ENCODE measurements around the gene EIPR1. TPM values are rescaled to one million over a fixed set of nuclear protein-coding genes. Genes with fewer than 3 reads are reported as not detected.

Gene EIPR1
- total RNA-seq, 1 experiment from 2014 or later: 22.8 TPM

DNA sequence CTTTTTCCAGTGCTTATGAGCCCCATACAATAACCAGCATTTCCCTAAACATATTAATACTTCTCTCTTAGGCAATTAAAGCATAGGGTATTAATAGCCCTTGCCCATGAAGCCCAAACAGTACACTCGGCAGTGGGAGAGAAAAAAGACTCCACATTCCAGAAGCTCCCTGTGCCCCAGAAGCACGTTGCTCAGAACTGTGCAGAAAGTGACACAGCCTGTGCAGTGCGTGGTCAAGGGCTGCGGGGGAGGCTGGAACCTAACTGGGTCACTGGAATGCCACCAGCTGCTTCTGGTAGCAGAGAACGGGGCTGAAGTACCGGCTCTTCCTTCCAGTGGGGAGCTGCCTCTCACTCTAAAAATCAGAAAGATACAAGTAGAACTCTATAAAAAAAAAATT, 32.7 kb downstream of the EIPR1 start:
- Mint-ChIP-seq H3K27ac (no peak overlapping the region), H3K27me3 (ENCODE audit: low read depth) (no peaks in the 10 kb centered on the region), H3K4me1 (peaks cover 6% of the 10 kb centered on the region; the same call in 1 of the 2 replicates), H3K4me3 (no peak overlapping the region), H3K9me3 (peaks cover 2% of the 10 kb centered on the region; the same call in 1 of the 2 replicates), H3K36me3 (peaks cover 21% of the 10 kb centered on the region)
- ATAC-seq (no peak), DNase-seq (ENCODE audit: low spot score) (no peak)
- POLR2A ChIA-PET: no interaction called here
- CTCF ChIA-PET: no interaction called here
- no peak for TF ChIP-seq SMAD4 (CRISPR knock-in tag; IDR thresholded peaks at IDR 0.05)
- TF ChIP-seq SOX15 (CRISPR knock-in tag; IDR thresholded peaks at IDR 0.05): no peak
- no peak for TF ChIP-seq MXD4 (CRISPR knock-in tag; IDR thresholded peaks at IDR 0.05; ENCODE audit: borderline replicate concordance)
- TF ChIP-seq, protein P1, sequence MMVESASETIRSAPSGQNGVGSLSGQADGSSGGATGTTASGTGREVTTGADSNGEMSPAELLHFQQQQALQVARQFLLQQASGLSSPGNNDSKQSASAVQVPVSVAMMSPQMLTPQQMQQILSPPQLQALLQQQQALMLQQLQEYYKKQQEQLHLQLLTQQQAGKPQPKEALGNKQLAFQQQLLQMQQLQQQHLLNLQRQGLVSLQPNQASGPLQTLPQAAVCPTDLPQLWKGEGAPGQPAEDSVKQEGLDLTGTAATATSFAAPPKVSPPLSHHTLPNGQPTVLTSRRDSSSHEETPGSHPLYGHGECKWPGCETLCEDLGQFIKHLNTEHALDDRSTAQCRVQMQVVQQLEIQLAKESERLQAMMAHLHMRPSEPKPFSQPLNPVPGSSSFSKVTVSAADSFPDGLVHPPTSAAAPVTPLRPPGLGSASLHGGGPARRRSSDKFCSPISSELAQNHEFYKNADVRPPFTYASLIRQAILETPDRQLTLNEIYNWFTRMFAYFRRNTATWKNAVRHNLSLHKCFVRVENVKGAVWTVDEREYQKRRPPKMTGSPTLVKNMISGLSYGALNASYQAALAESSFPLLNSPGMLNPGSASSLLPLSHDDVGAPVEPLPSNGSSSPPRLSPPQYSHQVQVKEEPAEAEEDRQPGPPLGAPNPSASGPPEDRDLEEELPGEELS (CRISPR knock-in tag; IDR thresholded peaks at IDR 0.05): no peak
- no peak for TF ChIP-seq NFATC4 (CRISPR knock-in tag; IDR thresholded peaks at IDR 0.05)
- no peak for TF ChIP-seq CBFB (CRISPR knock-in tag; IDR thresholded peaks at IDR 0.05; ENCODE audit: low read depth)
- TF ChIP-seq, protein P2, sequence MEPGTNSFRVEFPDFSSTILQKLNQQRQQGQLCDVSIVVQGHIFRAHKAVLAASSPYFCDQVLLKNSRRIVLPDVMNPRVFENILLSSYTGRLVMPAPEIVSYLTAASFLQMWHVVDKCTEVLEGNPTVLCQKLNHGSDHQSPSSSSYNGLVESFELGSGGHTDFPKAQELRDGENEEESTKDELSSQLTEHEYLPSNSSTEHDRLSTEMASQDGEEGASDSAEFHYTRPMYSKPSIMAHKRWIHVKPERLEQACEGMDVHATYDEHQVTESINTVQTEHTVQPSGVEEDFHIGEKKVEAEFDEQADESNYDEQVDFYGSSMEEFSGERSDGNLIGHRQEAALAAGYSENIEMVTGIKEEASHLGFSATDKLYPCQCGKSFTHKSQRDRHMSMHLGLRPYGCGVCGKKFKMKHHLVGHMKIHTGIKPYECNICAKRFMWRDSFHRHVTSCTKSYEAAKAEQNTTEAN (CRISPR knock-in tag; IDR thresholded peaks at IDR 0.05): no peak
- TF ChIP-seq, protein P3, sequence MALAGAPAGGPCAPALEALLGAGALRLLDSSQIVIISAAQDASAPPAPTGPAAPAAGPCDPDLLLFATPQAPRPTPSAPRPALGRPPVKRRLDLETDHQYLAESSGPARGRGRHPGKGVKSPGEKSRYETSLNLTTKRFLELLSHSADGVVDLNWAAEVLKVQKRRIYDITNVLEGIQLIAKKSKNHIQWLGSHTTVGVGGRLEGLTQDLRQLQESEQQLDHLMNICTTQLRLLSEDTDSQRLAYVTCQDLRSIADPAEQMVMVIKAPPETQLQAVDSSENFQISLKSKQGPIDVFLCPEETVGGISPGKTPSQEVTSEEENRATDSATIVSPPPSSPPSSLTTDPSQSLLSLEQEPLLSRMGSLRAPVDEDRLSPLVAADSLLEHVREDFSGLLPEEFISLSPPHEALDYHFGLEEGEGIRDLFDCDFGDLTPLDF (CRISPR knock-in tag; IDR thresholded peaks at IDR 0.05): no peak
- no peak for TF ChIP-seq ZNF671 (CRISPR knock-in tag; IDR thresholded peaks at IDR 0.05)
- TF ChIP-seq, protein P4, sequence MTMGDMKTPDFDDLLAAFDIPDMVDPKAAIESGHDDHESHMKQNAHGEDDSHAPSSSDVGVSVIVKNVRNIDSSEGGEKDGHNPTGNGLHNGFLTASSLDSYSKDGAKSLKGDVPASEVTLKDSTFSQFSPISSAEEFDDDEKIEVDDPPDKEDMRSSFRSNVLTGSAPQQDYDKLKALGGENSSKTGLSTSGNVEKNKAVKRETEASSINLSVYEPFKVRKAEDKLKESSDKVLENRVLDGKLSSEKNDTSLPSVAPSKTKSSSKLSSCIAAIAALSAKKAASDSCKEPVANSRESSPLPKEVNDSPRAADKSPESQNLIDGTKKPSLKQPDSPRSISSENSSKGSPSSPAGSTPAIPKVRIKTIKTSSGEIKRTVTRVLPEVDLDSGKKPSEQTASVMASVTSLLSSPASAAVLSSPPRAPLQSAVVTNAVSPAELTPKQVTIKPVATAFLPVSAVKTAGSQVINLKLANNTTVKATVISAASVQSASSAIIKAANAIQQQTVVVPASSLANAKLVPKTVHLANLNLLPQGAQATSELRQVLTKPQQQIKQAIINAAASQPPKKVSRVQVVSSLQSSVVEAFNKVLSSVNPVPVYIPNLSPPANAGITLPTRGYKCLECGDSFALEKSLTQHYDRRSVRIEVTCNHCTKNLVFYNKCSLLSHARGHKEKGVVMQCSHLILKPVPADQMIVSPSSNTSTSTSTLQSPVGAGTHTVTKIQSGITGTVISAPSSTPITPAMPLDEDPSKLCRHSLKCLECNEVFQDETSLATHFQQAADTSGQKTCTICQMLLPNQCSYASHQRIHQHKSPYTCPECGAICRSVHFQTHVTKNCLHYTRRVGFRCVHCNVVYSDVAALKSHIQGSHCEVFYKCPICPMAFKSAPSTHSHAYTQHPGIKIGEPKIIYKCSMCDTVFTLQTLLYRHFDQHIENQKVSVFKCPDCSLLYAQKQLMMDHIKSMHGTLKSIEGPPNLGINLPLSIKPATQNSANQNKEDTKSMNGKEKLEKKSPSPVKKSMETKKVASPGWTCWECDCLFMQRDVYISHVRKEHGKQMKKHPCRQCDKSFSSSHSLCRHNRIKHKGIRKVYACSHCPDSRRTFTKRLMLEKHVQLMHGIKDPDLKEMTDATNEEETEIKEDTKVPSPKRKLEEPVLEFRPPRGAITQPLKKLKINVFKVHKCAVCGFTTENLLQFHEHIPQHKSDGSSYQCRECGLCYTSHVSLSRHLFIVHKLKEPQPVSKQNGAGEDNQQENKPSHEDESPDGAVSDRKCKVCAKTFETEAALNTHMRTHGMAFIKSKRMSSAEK (CRISPR knock-in tag; IDR thresholded peaks at IDR 0.05; ENCODE audit: borderline replicate concordance): no peak
- TF ChIP-seq, protein P5, sequence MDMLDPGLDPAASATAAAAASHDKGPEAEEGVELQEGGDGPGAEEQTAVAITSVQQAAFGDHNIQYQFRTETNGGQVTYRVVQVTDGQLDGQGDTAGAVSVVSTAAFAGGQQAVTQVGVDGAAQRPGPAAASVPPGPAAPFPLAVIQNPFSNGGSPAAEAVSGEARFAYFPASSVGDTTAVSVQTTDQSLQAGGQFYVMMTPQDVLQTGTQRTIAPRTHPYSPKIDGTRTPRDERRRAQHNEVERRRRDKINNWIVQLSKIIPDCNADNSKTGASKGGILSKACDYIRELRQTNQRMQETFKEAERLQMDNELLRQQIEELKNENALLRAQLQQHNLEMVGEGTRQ (CRISPR knock-in tag; IDR thresholded peaks at IDR 0.05): no peak

DNA sequence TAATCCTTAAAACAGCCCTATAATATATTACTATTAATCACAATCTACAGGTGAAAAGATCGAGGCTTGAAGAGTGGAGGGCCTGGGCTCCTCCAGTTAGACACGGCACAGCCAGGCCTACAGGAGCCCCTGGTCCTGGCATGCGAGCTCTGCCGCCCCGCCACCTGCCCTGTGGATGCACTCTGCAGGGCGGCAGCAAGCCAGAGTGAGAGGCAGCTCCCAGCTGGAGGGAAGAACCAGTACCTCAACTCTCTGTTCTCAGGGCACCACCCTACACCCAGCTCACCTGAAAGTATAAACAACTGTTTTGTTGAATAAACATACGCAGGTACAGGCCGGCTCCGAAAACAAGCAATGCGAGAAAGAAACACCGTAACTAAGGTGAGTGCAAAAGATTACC, 34.6 kb downstream of the EIPR1 start:
- DNase-seq (ENCODE audit: low spot score) (no peak), ATAC-seq (peak; percentile 30; the same call in 1 of the 2 replicates)
- ChIA-PET POLR2A (no interaction called here), CTCF (no interaction called here)
- Mint-ChIP-seq H3K4me1 (peaks cover 4% of the 10 kb centered on the region; the same call in 1 of the 2 replicates), H3K27me3 (ENCODE audit: low read depth) (no peaks in the 10 kb centered on the region), H3K9me3 (peaks cover 3% of the 10 kb centered on the region; the same call in 1 of the 2 replicates), H3K36me3 (peaks cover 21% of the 10 kb centered on the region), H3K27ac (no peak overlapping the region), H3K4me3 (no peak overlapping the region)
- no peak for TF ChIP-seq ZNF121 (CRISPR knock-in tag; IDR thresholded peaks at IDR 0.05)
- TF ChIP-seq SP1 (CRISPR knock-in tag; conservative IDR thresholded peaks at IDR 0.05): no peak
- TF ChIP-seq, protein P6, sequence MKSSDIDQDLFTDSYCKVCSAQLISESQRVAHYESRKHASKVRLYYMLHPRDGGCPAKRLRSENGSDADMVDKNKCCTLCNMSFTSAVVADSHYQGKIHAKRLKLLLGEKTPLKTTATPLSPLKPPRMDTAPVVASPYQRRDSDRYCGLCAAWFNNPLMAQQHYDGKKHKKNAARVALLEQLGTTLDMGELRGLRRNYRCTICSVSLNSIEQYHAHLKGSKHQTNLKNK (CRISPR knock-in tag; IDR thresholded peaks at IDR 0.05): no peak
- TF ChIP-seq NR2C2 (CRISPR knock-in tag; IDR thresholded peaks at IDR 0.05): no peak
- TF ChIP-seq, protein P7, sequence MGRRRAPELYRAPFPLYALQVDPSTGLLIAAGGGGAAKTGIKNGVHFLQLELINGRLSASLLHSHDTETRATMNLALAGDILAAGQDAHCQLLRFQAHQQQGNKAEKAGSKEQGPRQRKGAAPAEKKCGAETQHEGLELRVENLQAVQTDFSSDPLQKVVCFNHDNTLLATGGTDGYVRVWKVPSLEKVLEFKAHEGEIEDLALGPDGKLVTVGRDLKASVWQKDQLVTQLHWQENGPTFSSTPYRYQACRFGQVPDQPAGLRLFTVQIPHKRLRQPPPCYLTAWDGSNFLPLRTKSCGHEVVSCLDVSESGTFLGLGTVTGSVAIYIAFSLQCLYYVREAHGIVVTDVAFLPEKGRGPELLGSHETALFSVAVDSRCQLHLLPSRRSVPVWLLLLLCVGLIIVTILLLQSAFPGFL (CRISPR knock-in tag; IDR thresholded peaks at IDR 0.05; ENCODE audit: borderline replicate concordance): no peak
- TF ChIP-seq, protein P1 (CRISPR knock-in tag; IDR thresholded peaks at IDR 0.05): no peak
- TF ChIP-seq ZBTB21 (CRISPR knock-in tag; IDR thresholded peaks at IDR 0.05; ENCODE audit: borderline replicate concordance): no peak
- TF ChIP-seq, protein P8, sequence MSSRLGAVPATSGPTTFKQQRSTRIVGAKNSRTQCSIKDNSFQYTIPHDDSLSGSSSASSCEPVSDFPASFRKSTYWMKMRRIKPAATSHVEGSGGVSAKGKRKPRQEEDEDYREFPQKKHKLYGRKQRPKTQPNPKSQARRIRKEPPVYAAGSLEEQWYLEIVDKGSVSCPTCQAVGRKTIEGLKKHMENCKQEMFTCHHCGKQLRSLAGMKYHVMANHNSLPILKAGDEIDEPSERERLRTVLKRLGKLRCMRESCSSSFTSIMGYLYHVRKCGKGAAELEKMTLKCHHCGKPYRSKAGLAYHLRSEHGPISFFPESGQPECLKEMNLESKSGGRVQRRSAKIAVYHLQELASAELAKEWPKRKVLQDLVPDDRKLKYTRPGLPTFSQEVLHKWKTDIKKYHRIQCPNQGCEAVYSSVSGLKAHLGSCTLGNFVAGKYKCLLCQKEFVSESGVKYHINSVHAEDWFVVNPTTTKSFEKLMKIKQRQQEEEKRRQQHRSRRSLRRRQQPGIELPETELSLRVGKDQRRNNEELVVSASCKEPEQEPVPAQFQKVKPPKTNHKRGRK (CRISPR knock-in tag; IDR thresholded peaks at IDR 0.05; ENCODE audit: borderline replicate concordance): no peak
- no peak for TF ChIP-seq SMAD3 (CRISPR knock-in tag; IDR thresholded peaks at IDR 0.05; ENCODE audit: borderline replicate concordance)
